Brain microvascular endothelial cell (primary cell): ENCODE results near the gene DIDO1.

Source experiments
- DNase-seq: peaks from one replicate; pipeline ENCODE4 v3.0.0-alpha.2; 2020
- H3K27ac ChIP-seq: fragments of 250-450 bp; sonication (Bioruptor Pico); 2 replicates; pipeline ENCODE4 v1.5.1; 2020; ENCODE audit warnings: mild to moderate bottlenecking, moderate library complexity
- H3K27me3 ChIP-seq: fragments of 250-450 bp; sonication (Bioruptor Pico); replicated peaks from 2 replicates; pipeline ENCODE4 v1.5.1; 2020; ENCODE audit warnings: mild to moderate bottlenecking
- H3K36me3 ChIP-seq: fragments of 250-450 bp; sonication (Bioruptor Pico); replicated peaks from 2 replicates; pipeline ENCODE4 v1.5.1; 2020; ENCODE audit warnings: mild to moderate bottlenecking
- H3K4me3 ChIP-seq: 2 replicates; pipeline ENCODE4 v1.5.1; 2011; ENCODE audit warnings: low read depth, mild to moderate bottlenecking, control low read depth, low read length, moderate library complexity
- CTCF ChIP-seq: IDR thresholded peaks from 2 replicates; pipeline ENCODE4 v1.5.1; 2011; ENCODE audit warnings: low read depth, mild to moderate bottlenecking, moderate library complexity, low read length, control low read depth, inconsistent platforms; ENCODE audit errors: missing control alignments
- in situ Hi-C: cut with HindIII; loops from 2 replicates; pipeline ENCODE4 v1.10.0; 2017; ENCODE audit warnings: low sequenced_read_pairs, low pct_ligation_motif_present

The DIDO1 gene

DNA sequence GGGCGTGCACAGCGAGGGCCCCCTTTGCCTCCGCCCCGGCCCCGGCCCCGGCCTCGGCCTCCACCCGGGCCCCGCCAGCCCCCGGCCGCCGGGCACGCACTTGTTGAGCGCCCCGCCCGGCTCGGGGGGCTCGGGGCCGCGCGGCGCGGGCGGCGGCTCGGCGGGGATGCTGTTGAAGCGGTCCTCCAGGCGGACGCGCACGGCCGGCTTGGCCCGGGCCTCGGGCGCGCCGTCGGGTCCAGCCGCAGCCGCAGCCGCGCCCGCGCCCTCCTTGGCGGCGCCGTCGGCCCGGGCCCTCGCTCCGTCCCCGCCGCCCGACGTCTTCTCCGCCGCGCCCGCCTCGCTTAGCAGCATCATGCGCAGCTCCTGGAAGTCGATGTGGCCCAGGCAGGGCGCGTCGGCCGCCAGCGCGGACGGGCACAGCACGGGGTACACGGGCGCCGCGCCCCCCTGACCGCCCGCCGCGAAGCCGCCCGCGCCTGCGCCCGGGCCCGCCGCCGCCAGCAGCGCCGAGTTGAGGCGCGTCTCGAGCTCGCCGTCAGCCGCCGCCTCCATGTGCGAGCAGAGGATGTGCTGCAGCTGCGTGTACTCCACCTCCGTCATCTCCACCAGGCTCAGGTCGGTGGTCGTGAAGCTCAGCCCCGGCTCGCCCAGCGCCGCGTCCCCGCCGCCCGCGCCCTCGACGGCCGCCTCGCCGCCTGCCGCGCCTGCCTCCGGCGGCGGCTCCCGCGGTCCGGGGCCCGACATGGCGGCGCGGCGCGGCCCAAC, 65.2 kb downstream of the DIDO1 start:
- H3K4me3 ChIP-seq = peak overlapping the region; percentile 55
- in situ Hi-C loops = no loop called here
- no peak for TF ChIP-seq CTCF
- no peaks in the 10 kb centered on the region for H3K27me3 ChIP-seq
- peaks cover 8% of the 10 kb centered on the region for H3K36me3 ChIP-seq
- H3K27ac ChIP-seq = no peak overlapping the region
- DNase-seq = no peak

GRCh38 chr20:62860391-62860923, 65.8 kb downstream of the DIDO1 start:
- DNase-seq = no peak
- H3K27me3 ChIP-seq = no peaks in the 10 kb centered on the region
- peak overlapping the region; percentile 50 for H3K4me3 ChIP-seq
- H3K36me3 ChIP-seq = peaks cover 12% of the 10 kb centered on the region
- peak; percentile 28 for TF ChIP-seq CTCF
- no peak overlapping the region for H3K27ac ChIP-seq
- in situ Hi-C loops = no loop called here

DNA sequence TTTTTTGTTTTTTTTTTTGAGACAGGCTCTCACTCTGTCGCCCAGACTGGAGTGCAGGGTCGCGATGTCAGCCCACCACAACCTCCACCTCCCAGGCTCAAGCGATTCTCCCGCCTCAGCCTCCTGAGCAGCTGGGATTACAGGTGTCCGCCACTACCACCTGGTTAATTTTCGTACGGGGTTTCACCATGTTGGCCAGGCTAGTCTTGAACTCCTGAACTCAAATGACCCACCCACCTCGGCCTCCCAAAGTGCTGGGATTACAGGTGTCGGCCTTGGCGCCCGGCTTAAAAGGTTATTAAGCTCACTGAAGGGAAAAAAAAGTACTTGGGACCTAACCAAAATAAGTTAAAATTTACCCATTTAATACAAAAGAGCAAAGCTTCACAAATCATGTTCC, 66.6 kb downstream of the DIDO1 start:
- Histone ChIP-seq H3K4me3 (no peak overlapping the region), H3K27me3 (no peaks in the 10 kb centered on the region), H3K36me3 (peaks cover 18% of the 10 kb centered on the region), H3K27ac (no peak overlapping the region)
- no peak for TF ChIP-seq CTCF
- DNase-seq = no peak
- in situ Hi-C loops = no loop called here

GRCh38 chr20:62858058-62858830, 68.1 kb downstream of the DIDO1 start:
- no peak for TF ChIP-seq CTCF
- peaks cover 19% of the 10 kb centered on the region for H3K36me3 ChIP-seq
- H3K4me3 ChIP-seq = no peak overlapping the region
- H3K27ac ChIP-seq = no peak overlapping the region
- no peak for DNase-seq
- H3K27me3 ChIP-seq = no peaks in the 10 kb centered on the region
- in situ Hi-C loops = no loop called here

- Histone ChIP-seq H3K36me3 (peaks cover 24% of the 10 kb centered on the region), H3K27me3 (no peaks in the 10 kb centered on the region), H3K4me3 (no peak overlapping the region), H3K27ac (no peak overlapping the region)
- TF ChIP-seq CTCF = no peak
- DNase-seq = no peak
- in situ Hi-C loops = no loop called here
Observed at GRCh38 chr20:62856931-62857619, 69.2 kb downstream of the DIDO1 start.
